Measurements from ENCODE around the gene PAM. TPM values are rescaled to one million over a fixed set of nuclear protein-coding genes. Genes with fewer than 3 reads are reported as not detected.

PAM gene
- total RNA-seq, 4 donors from 2014 or later = 73.0 to 181 (median 138) TPM

DNA sequence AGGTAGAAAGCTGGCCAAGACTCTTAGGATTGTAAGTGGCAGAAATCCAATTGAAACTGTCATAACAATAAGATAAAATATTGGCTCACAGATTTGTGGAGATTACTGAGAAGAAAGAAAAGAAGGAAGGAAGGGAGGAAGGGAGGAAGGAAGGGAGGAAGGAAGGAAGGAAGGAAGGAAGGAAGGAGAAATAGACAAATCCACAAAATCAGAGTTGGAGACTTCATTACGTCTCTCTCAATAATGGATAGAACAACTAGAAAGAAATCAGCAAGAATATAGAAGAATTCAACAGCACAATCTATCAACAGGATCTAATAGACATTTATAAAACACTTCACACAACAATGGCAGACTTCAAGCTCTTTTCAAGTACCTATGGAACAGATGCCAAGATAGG lies 17.9 kb upstream of the PAM start:
- DNase-seq = no peak
- 73 to 89% methylated on average over 1 of the region's 1 CpG for WGBS, 2 donors (ENCODE audit: low coverage in 1 of 2)
- no peak overlapping the region for H3K4me3 ChIP-seq
- H3K36me3 ChIP-seq = no peaks in the 10 kb centered on the region
- no peak overlapping the region for H3K27ac ChIP-seq
- H3K4me1 ChIP-seq = no peaks in the 10 kb centered on the region
- intact Hi-C loops (cut with DNase I; ENCODE audit: low total_unique reads) (no loop called here), in situ Hi-C loops (cut with MboI; ENCODE audit: low pct_ligation_motif_present in 1 of 4, low pct_unique_long_range_greater_than_20kb in 1 of 4, low sequenced_read_pairs in 3 of 4) (no loop called here)
- TF ChIP-seq EP300 (IDR thresholded peaks at IDR 0.05; ENCODE audit: low read depth) (no peak), POLR2AphosphoS5 (IDR thresholded peaks at IDR 0.05) (no peak), POLR2A (IDR thresholded peaks at IDR 0.05) (no peak)
- TF ChIP-seq, protein P1, sequence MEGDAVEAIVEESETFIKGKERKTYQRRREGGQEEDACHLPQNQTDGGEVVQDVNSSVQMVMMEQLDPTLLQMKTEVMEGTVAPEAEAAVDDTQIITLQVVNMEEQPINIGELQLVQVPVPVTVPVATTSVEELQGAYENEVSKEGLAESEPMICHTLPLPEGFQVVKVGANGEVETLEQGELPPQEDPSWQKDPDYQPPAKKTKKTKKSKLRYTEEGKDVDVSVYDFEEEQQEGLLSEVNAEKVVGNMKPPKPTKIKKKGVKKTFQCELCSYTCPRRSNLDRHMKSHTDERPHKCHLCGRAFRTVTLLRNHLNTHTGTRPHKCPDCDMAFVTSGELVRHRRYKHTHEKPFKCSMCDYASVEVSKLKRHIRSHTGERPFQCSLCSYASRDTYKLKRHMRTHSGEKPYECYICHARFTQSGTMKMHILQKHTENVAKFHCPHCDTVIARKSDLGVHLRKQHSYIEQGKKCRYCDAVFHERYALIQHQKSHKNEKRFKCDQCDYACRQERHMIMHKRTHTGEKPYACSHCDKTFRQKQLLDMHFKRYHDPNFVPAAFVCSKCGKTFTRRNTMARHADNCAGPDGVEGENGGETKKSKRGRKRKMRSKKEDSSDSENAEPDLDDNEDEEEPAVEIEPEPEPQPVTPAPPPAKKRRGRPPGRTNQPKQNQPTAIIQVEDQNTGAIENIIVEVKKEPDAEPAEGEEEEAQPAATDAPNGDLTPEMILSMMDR (IDR thresholded peaks at IDR 0.05) = no peak
- H3K9me3 ChIP-seq = no peaks in the 10 kb centered on the region
- no peaks in the 10 kb centered on the region for H3K27me3 ChIP-seq

DNA sequence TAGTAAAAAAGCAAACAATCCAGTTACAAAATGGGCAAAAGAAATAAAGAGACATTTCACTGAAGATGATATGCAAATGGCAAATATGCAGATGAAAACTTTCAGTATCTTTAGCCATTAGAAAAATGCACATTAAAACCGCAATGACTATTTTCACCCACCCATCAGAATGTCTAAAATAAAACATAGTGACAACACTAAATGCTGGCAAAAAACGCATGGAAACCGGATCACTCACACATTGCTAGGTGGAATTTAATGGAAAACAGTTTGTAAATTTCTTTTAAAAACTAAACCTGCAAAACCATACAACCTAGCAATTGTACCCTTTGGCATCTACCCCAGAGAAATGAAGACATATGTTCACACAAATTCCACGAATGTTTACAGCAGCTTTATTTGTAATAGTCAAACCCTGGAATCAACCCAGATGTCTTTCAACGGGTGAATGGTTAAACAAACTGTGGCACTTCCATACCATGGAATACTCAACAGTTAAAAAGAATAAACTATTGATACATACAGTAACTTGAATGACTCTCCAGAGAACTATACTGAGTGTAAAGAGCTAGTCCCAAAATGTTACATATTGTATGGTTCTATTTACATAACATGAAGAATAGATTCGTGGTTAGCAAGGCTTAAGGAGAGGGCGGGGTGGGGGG lies 17.2 kb upstream of the PAM start:
- Histone ChIP-seq H3K9me3 (no peaks in the 10 kb centered on the region), H3K36me3 (no peaks in the 10 kb centered on the region), H3K4me1 (no peaks in the 10 kb centered on the region), H3K27ac (no peak overlapping the region), H3K4me3 (no peak overlapping the region), H3K27me3 (no peaks in the 10 kb centered on the region)
- in situ Hi-C loops (cut with MboI; ENCODE audit: low pct_ligation_motif_present in 1 of 4, low pct_unique_long_range_greater_than_20kb in 1 of 4, low sequenced_read_pairs in 3 of 4) = no loop called here
- no peak for DNase-seq
- intact Hi-C loops (cut with DNase I; ENCODE audit: low total_unique reads) = no loop called here
- TF ChIP-seq EP300 (IDR thresholded peaks at IDR 0.05; ENCODE audit: low read depth) (no peak), POLR2AphosphoS5 (IDR thresholded peaks at IDR 0.05) (no peak), POLR2A (IDR thresholded peaks at IDR 0.05) (no peak)
- TF ChIP-seq, protein P1 (IDR thresholded peaks at IDR 0.05) = no peak
- WGBS, 2 donors (ENCODE audit: low coverage in 1 of 2) = 41 to 49% methylated on average over 7 of the region's 7 CpGs

DNA sequence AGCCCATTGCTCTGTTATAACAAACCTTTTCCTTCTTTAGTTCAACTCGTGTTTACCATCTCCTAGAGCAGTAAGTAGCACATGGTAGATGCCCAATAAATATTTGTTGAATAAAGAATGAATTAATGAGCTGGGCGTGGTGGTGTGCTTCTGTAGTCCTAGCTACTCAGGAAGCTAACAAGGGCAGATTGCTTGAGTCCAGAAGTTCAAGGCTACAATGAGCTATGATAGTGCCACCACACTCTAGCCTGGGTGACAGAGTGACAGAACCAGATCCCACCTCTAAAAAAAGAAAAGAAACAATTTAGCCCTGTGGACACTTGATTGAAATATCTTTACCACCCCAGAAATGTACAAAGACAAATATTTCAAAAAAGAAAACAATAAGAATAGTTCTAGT lies 14.6 kb upstream of the PAM start:
- in situ Hi-C loops (cut with MboI; ENCODE audit: low pct_ligation_motif_present in 1 of 4, low pct_unique_long_range_greater_than_20kb in 1 of 4, low sequenced_read_pairs in 3 of 4) (no loop called here), intact Hi-C loops (cut with DNase I; ENCODE audit: low total_unique reads) (no loop called here)
- no peaks in the 10 kb centered on the region for H3K4me1 ChIP-seq
- H3K27me3 ChIP-seq = no peaks in the 10 kb centered on the region
- TF ChIP-seq EP300 (IDR thresholded peaks at IDR 0.05; ENCODE audit: low read depth) = no peak
- TF ChIP-seq POLR2AphosphoS5 (IDR thresholded peaks at IDR 0.05) = no peak
- no peak for TF ChIP-seq POLR2A (IDR thresholded peaks at IDR 0.05)
- TF ChIP-seq, protein P1 (IDR thresholded peaks at IDR 0.05) = no peak
- no peaks in the 10 kb centered on the region for H3K9me3 ChIP-seq
- no peaks in the 10 kb centered on the region for H3K36me3 ChIP-seq
- 53 to 59% methylated on average over 2 of the region's 2 CpGs for WGBS, 2 donors (ENCODE audit: low coverage in 1 of 2)
- no peak overlapping the region for H3K27ac ChIP-seq
- no peak for DNase-seq
- no peak overlapping the region for H3K4me3 ChIP-seq

GRCh38 chr5:102742215-102742614 lies 12.9 kb upstream of the PAM start:
- Histone ChIP-seq H3K36me3 (no peaks in the 10 kb centered on the region), H3K27me3 (no peaks in the 10 kb centered on the region), H3K4me1 (no peaks in the 10 kb centered on the region), H3K9me3 (no peaks in the 10 kb centered on the region), H3K27ac (no peak overlapping the region), H3K4me3 (no peak overlapping the region)
- intact Hi-C loops (cut with DNase I; ENCODE audit: low total_unique reads) (no loop called here), in situ Hi-C loops (cut with MboI; ENCODE audit: low pct_ligation_motif_present in 1 of 4, low pct_unique_long_range_greater_than_20kb in 1 of 4, low sequenced_read_pairs in 3 of 4) (no loop called here)
- TF ChIP-seq POLR2A (IDR thresholded peaks at IDR 0.05) (no peak), EP300 (IDR thresholded peaks at IDR 0.05; ENCODE audit: low read depth) (no peak), POLR2AphosphoS5 (IDR thresholded peaks at IDR 0.05) (no peak)
- TF ChIP-seq, protein P1 (IDR thresholded peaks at IDR 0.05) = no peak
- DNase-seq = no peak
- 77 to 92% methylated on average over 3 of the region's 3 CpGs for WGBS, 2 donors (ENCODE audit: low coverage in 1 of 2)

Measured in transverse colon (tissue), 4 donors.